HG03103 (cell line): ENCODE data around the gene SUSD2.
"Not testable (repeated sequence)": the region's sequence is repeated elsewhere in the genome, so short reads cannot be mapped to it uniquely, and the experiment has no call there.

ENCODE experiments used
- ATAC-seq: cut with Tn5 transposase; IDR thresholded peaks from one replicate; pipeline ENCODE4 v1.9.1; 2021; ENCODE audit warnings: low read depth; ENCODE audit not compliant: unreplicated experiment

SUSD2 gene

GRCh38 chr22:24181088-24181995 is at the start of gene SUSD2:
TSS of gene SUSD2 (plus strand) at chr22:24181487. CDS start at chr22:24181520, 33 bp downstream.
- no peak for ATAC-seq

DNA sequence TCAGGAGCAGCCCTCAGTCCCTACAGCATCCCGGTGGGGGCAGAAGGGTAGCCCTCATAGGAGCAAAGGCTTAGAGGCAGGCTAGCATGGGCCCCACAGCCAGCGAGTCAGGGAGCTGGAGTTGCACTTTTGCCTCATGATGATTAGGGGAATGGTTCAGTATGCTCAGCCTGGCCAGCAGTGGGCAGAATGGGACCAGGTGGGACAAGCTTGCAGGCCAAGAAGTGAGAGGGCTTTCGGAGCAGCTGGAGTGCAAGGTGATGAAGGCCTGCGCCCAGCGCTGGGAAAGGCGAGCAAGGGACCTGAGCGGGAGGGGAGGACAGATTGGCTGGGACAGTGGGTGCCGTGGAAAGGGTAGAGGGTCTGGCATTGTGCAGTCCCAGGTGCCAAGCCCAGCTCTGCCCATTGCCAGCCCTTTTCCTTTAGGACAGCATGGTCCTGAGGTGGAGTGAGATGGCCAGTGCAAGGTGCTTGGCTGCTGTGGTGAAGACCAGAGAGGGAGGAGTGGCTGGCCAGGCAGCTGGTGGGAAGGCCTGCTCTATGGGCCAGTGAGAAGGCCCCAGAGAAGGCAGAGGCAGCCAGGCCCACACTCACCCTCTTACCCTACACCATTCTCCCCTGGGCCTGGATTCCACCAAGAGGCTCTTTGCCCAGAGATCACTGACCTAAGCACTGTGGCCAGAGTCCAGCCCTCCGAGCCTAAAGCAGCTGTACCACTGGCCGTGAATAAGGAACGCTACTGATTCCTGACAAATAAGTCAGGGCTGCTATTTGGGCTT is 47.9 kb upstream of the SUSD2 start:
- no peak for ATAC-seq

DNA sequence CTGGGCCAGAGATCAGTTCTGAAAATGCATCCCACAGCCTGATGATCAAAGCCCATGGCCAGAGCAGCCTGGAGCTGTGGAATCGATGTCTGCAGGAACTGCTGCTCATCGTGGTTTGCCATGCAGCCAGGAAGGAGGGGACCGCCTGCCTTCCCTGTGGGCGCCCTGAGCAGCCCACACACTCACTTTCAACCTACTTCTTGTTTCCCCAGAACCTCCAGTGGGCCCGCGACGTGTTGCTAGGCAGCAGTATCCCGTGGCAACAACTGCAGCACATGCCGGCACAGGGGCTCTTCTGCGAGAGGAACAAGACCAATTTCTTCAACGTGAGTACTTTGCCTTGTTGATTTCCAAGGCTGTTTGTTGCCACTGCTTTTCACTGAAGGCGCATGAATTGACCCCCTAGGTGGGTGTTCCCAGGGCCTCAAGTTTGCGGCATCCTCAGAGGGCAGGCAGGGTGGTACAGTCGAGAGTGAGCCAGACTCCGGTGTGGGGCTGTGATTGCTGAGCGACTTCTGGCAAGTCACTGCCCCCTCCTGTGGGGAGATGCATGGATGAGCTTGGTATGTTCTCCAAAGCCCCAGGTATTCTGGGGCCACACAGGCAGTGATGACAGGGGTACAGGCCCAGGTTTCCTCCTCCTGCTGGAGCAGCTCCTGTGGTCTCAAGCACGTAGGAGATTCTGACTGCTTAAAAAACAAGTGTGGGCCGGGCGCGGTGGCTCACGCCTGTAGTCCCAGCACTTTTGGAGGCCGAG is 47.0 kb upstream of the SUSD2 start:
- no peak for ATAC-seq

GRCh38 chr22:24136533-24136932 is 44.8 kb upstream of the SUSD2 start:
- not testable (repeated sequence) for ATAC-seq

- no peak for ATAC-seq
These were observed 43.7 kb upstream of the SUSD2 start for GRCh38 chr22:24137595-24137994.

GRCh38 chr22:24138649-24139420 is 42.5 kb upstream of the SUSD2 start:
- ATAC-seq = no peak

- no peak for ATAC-seq
These were observed 40.9 kb upstream of the SUSD2 start for GRCh38 chr22:24140357-24140756.

DNA sequence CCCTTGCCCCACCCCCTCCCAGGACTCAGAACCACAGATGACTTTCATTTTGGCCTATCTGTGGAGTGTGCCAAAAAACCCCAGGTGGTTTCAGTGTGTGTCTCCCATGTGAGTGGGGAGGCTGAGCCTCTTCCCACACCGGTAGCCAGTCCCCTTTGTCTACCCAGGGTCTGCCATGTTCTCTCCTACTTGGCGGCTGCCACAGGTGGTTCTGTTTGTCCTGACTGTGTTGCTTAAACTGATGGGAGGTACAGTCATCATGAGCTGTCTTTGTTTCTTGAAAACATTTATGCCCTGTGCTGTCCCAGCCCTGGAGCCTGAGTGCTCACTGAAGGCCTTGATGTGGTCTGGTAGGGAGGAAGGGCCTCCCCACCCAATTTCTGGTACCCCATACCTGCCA is 39.7 kb upstream of the SUSD2 start:
- ATAC-seq = no peak

DNA sequence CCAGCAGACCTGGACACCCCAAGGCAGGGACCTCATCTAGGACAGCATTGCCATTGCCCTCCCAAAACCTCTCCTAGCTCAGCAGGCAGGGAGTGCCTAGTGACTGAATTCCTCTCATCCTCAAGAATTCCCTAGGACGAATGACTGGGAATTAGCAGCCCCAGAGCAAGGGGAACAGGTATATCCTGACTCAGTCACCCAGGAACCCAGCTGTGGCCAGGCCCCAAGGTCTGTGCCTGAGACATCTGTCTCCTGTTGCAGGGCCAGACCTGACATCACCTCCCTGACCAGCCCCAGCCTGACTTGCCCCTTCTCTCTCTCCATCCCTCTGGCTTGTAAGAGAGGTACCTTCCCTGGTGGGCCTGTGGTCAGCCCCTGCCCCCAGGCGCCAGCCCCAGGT is 39.0 kb upstream of the SUSD2 start:
- no peak for ATAC-seq

GRCh38 chr22:24142831-24143230 is 38.5 kb upstream of the SUSD2 start:
- ATAC-seq = no peak

DNA sequence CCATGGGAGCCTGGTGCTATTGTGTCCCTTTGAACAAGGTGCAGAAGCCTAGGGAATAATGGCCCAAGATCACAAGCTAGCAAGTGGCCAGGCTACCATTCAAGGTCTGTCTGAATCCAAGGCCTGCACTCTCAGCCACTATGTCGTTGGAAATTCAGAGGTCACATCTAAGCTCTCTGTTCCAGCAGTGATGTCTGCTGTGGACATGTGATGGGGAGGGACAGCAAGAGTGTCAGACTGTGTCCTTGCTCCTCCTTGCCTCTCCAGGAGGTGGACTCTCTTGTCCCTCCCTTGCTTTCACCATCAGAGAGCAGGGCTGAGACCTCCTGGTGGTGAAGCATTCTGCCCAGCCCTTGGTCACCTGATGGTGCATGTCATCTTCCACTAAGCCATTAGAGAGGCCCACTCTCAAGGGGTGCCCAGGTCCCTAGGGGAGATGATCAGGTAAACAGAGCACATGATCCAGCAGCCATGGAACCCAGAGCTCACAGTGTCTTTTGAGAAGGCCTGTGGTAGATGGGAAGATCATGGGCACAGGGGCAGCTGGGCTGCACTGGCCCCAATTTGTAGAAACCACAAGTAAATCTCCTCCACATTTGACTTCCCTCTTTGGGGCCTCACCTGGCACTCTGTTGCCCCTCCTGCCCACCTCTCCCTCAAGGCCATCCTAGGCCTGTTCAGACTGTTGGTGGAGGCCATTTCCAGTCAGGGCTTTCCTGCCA is 37.1 kb upstream of the SUSD2 start:
- no peak for ATAC-seq

DNA sequence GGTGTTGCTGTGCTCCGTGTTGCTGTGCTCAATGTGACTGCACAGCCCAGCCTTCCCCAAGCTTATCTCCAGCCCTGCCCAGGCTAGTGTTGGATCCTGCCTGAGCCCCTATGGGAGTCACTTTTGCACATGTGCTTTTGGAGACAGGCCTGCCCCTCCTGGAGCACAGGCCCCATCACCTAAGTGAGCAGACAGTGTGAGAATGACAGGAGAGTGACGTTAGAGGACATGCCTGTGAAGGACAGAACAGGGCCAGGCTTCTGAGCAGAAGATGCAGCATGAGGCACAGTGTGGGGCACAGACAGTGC is 36.6 kb upstream of the SUSD2 start:
- no peak for ATAC-seq

DNA sequence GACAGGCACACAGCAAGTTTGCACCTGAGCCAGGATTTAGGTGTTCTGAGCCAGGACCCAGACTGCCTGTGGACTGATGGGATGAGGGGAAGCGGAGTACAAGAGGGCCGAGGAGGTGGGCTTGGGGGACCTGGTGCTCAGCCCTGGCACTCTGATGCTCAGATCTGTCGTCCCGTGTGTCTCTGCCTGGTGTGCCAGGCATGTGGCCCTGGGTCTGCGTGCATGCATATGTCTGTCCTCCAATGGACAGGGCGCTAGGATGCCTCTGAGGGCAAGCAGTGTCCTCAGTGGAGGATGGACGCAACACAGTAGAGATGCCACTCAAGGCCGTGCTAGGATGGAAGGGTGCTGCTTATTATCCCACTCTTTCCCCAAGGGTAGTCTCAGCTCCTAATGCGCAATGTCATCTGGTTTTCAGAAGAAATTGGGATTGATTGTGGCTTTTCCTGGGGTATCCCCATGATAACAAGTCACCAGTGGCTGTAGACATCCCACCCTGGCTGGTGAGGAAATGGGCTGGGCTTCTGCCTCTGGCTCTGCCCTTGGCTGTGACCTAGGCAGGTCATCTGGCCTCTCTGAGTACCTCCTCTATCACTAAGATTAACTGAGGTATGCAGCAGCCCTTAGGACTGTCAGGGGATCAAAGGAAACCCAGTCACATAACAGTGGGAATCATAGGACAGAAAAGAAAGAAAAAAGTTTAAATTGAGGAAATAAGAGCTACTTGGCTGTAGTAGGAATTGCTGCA is 35.7 kb upstream of the SUSD2 start:
- ATAC-seq = no peak

DNA sequence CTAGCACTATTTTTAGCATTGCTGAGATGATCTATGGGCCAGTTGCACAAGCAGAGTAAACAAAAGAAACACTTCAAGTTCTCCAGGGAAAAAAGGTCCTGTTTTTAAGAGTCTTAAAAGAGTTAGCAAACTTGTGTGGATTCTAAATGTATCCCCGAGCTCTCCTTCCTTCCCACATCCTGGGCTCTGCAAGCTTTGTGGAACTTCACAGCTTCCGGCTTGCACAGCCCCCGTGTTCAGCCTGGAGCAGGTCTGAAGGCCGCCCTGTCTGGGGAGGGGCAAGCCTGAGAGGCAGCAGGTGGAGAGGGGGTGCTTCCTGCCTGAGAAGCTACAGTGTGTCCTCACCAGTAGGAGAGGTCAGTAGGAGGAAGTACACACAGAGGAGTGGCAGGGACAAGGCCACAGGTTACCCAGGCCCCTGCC is 35.1 kb upstream of the SUSD2 start:
- ATAC-seq = peak; percentile 66

GRCh38 chr22:24146791-24147353 is 34.4 kb upstream of the SUSD2 start:
- ATAC-seq = no peak

DNA sequence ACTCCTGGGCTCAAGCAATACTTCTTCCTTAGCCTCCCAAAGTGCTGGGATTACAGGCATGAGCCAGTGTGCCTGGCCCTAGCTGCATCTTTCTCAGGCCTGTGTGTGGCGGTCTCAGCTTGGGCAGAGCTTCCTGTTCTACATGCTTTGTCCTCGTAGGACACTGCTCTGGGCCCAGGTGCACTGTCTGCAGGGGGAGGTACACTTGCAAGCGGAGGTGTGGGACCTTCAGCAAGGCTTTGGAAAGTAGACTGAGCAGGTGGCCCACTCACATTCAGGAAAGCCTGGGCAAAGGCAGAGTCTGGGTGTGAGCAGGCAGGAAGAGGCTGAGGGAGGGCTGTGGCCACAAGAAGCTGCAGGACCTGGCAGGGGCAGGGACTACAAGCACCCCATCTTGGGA is 33.6 kb upstream of the SUSD2 start:
- ATAC-seq = no peak

- no peak for ATAC-seq
These were observed 32.8 kb upstream of the SUSD2 start for GRCh38 chr22:24148266-24149197.

DNA sequence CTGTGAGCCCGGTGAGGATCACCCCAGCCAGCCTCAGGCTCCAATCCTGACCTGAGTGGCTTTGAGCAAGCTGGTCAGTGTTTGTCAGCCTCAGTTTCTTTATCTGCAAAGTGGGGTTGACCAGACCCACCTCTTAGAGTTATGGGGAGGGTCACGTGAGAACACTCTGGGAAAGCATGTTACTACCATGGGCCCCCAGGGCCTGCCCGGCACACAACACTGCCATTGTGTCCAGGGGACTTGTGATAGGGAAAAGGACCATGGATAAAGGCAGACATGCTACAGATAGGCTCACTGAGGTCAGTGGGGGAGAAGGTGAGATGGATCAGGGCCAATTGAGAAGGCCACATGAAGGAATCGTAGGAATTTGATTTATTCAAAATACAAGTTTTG is 32.1 kb upstream of the SUSD2 start:
- ATAC-seq = no peak
